Tibial nerve (tissue), 4 donors: ENCODE data around the gene LAMB2. TPM values are rescaled to one million over a fixed set of nuclear protein-coding genes. Genes with fewer than 3 reads are reported as not detected.
A peak's percentile ranks its signal among the peaks of the same experiment; 100 is the strongest.

ENCODE experiments used
- DNase-seq, 2 donors: peaks; one replicate each; pipeline ENCODE4 v3.0.0-alpha.2; 2019; ENCODE audit warnings: low spot score in 2 of 2
- H3K27ac ChIP-seq, 4 donors: fragments of 200-600 bp; sonication (generic) in 3 of 4; one replicate each; pipeline ENCODE4 v1.5.1; 2017 to 2019; ENCODE audit warnings: mild to moderate bottlenecking in 1 of 4
- H3K27me3 ChIP-seq, 2 donors: fragments of 200-600 bp; sonication (generic) in 1 of 2; one replicate each; pipeline versions ENCODE4 v1.5.1 to v1.6.0; 2017 to 2019
- H3K36me3 ChIP-seq, 3 donors: fragments of 200-600 bp; sonication (generic); one replicate each; pipeline ENCODE4 v1.5.1; 2018 to 2019
- H3K4me1 ChIP-seq, 4 donors: fragments of 200-600 bp; sonication (generic) in 3 of 4; one replicate each; pipeline ENCODE4 v1.5.1; 2017 to 2019
- H3K4me3 ChIP-seq, 4 donors: fragments of 200-600 bp; sonication (generic) in 3 of 4; one replicate each; pipeline ENCODE4 v1.5.1; 2017 to 2019; ENCODE audit warnings: mild to moderate bottlenecking in 1 of 4, moderate library complexity in 1 of 4
- H3K9me3 ChIP-seq, 4 donors: fragments of 200-600 bp; sonication (generic) in 3 of 4; one replicate each; pipeline ENCODE4 v1.5.1; 2017 to 2019
- EP300 ChIP-seq, 2 donors: sonication (generic); formaldehyde crosslinking; IDR thresholded peaks; one replicate each; pipeline ENCODE4 v1.6.1; 2017; ENCODE audit warnings: antibody characterized with exemption in 2 of 2, mild to moderate bottlenecking in 1 of 2
- POLR2A ChIP-seq, 2 donors: fragments of 450-650 bp; IDR thresholded peaks; one replicate each; pipeline ENCODE4 v1.6.1; 2017; ENCODE audit warnings: antibody characterized with exemption in 2 of 2, mild to moderate bottlenecking in 2 of 2, moderate library complexity in 2 of 2
- WGBS, 2 donors: methylation state at CpG; one replicate each; pipeline ENCODE4 v1.1.5; 2018; 5-methylcytosine and 5-hydroxymethylcytosine counted together
- total RNA-seq, 4 donors: library from RNA; depleted of rRNA; stranded (reverse); fragments of >200 nt; gene quantifications; one replicate each; pipeline ENCODE4 v1.1.0, GENCODE V29; 2016
- TF ChIP-seq, protein P1 (sequence below), 5 experiments: fragments of 200-600 bp in 3 of 5; fragments of 450-650 bp in 2 of 5; sonication (generic) in 3 of 5; IDR thresholded peaks; one replicate each; pipeline ENCODE4 v1.5.1; 2016 to 2019; ENCODE audit warnings: antibody characterized with exemption in 5 of 5, mild to moderate bottlenecking in 3 of 5, moderate library complexity in 2 of 5

LAMB2 gene
- total RNA-seq, 4 donors from 2014 or later: 589 to 844 (median 649) TPM

DNA sequence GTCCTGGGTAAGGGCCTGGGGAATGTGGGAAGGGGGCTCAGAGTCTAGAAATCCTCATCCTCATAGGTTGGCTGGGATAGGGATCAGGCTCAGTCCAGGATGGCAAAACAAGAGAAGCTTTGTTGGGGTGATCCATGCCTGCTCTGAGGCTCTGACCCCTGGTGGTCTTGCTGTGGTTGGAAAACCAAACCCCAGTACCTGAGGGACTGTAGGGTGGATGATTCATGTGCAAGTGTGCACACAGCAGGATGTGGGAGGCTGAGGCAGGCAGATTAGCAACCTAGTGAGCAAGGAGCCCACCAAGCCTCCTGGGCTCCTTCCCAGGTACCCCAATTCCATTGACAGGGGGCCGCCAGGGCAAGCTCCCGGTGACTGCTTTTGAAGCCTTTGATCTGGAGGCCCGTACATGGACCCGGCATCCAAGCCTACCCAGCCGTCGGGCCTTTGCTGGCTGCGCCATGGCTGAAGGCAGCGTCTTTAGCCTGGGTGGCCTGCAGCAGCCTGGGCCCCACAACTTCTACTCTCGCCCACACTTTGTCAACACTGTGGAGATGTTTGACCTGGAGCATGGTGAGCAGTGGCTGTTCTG lies 41.6 kb upstream of the LAMB2 start:
- H3K27ac ChIP-seq: peak overlapping the region in 1 of 4 donors; percentile 91
- DNase-seq: no peak
- no peaks in the 10 kb centered on the region for H3K9me3 ChIP-seq
- WGBS, 2 donors: 77 to 88% methylated on average over 9 of the region's 9 CpGs
- TF ChIP-seq EP300 (IDR thresholded peaks at IDR 0.05) (no peak), POLR2A (IDR thresholded peaks at IDR 0.05) (no peak)
- TF ChIP-seq, protein P1, sequence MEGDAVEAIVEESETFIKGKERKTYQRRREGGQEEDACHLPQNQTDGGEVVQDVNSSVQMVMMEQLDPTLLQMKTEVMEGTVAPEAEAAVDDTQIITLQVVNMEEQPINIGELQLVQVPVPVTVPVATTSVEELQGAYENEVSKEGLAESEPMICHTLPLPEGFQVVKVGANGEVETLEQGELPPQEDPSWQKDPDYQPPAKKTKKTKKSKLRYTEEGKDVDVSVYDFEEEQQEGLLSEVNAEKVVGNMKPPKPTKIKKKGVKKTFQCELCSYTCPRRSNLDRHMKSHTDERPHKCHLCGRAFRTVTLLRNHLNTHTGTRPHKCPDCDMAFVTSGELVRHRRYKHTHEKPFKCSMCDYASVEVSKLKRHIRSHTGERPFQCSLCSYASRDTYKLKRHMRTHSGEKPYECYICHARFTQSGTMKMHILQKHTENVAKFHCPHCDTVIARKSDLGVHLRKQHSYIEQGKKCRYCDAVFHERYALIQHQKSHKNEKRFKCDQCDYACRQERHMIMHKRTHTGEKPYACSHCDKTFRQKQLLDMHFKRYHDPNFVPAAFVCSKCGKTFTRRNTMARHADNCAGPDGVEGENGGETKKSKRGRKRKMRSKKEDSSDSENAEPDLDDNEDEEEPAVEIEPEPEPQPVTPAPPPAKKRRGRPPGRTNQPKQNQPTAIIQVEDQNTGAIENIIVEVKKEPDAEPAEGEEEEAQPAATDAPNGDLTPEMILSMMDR (IDR thresholded peaks at IDR 0.05): no peak
- no peak overlapping the region for H3K4me3 ChIP-seq
- no peaks in the 10 kb centered on the region for H3K27me3 ChIP-seq
- peaks cover 0 to 32% (median 0%) of the 10 kb centered on the region in 3 donors for H3K36me3 ChIP-seq
- peaks cover 0 to 46% (median 29%) of the 10 kb centered on the region in 4 donors for H3K4me1 ChIP-seq

DNA sequence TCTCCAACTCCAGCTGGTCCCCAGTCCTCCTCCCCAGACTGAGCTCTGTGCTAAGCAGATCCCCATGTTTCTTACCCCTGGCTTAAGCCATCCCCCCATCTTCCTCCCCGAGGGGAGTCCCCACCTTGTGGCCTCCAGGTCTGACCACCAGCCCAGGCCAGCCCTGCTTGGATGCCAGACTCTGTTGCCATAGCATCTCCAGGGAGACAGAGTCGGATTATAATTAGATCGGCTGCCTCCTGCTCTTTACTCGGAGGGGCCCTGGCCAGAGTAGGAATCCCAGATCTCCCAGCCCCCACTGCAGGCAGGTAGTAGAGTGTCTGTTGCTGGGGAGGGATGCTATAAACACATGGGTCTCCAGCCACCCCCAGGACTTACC lies 40.9 kb upstream of the LAMB2 start:
- H3K4me1 ChIP-seq: peaks cover 0 to 46% (median 29%) of the 10 kb centered on the region in 4 donors

DNA sequence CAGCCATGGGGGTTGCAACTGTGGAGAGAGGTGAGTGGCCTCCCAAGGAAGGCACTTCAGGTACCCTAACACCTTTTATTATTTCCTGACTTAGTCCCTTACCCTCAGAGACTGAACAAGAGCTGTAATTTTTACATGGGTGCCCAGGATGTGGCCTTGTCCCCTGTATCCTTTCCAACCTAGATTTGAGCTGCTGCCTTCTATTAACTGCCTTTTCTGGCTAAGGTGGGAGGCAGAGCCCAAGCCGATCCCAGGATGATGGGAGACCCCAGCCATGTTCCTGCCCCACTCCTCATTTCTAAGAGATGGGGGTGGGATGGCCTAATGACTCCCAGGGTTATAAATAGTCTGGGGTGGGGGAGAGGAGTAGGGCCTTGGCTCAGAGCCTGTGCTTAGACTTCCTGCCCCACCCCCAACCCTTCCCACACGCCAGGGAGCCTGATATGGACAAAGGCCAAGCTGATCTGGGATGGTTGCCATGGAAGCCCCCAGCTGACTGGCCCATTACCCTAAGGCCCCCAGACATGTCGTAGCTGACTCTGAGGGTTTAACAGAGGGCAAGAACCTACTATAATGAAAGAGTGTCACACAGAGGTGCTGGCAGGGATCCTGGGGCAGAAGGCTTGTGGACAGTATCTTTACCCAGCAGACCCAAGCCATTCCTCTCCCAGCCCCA lies 40.4 kb upstream of the LAMB2 start:
- H3K4me1 ChIP-seq: peaks cover 0 to 46% (median 29%) of the 10 kb centered on the region in 4 donors
- 7 to 9% methylated on average over 3 of the region's 3 CpGs for WGBS, 2 donors
- H3K27me3 ChIP-seq: no peaks in the 10 kb centered on the region
- peaks cover 0 to 32% (median 0%) of the 10 kb centered on the region in 3 donors for H3K36me3 ChIP-seq
- DNase-seq: no peak
- H3K27ac ChIP-seq: peak overlapping the region in 3 of 4 donors; percentile 71 to 91 (median 91)
- TF ChIP-seq POLR2A (IDR thresholded peaks at IDR 0.05): no peak
- TF ChIP-seq, protein P1 (IDR thresholded peaks at IDR 0.05): no peak
- TF ChIP-seq EP300 (IDR thresholded peaks at IDR 0.05): no peak
- H3K4me3 ChIP-seq: peak overlapping the region in 3 of 4 donors; percentile 57 to 89 (median 76)
- H3K9me3 ChIP-seq: no peaks in the 10 kb centered on the region

More for the DNA sequence above, 40.9 kb upstream of the LAMB2 start:
- DNase-seq: no peak
- Histone ChIP-seq H3K4me3 (peak overlapping the region in 1 of 4 donors; percentile 89), H3K9me3 (no peaks in the 10 kb centered on the region), H3K36me3 (peaks cover 0 to 32% (median 0%) of the 10 kb centered on the region in 3 donors), H3K27ac (peak overlapping the region in 2 of 4 donors; percentile 91), H3K27me3 (no peaks in the 10 kb centered on the region)
- WGBS, 2 donors: 5 to 18% methylated on average over 2 to 4 of the region's 4 CpGs
- TF ChIP-seq, protein P1 (IDR thresholded peaks at IDR 0.05): no peak
- TF ChIP-seq EP300 (IDR thresholded peaks at IDR 0.05) (no peak), POLR2A (IDR thresholded peaks at IDR 0.05) (no peak)

DNA sequence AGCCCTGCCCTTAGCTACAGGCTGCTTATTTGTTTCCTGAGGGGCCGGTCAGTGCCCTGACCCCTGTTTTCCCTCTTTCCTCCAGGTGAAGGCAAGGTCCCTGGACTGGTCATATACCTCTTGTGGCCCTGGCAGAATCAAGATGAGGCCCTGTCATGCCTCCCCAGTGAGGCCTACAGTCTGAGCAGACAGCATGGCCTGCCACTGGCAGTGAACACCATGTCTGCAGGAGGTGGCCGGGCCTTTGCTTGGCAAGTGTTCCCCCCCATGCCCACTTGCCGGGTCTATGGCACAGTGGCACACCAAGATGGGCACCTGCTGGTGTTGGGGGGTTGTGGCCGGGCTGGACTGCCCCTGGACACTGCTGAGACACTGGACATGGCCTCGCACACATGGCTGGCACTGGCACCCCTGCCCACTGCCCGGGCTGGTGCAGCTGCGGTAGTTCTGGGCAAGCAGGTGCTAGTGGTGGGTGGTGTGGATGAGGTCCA lies 39.7 kb upstream of the LAMB2 start:
- Histone ChIP-seq H3K27ac (peak overlapping the region in 3 of 4 donors; percentile 71 to 91 (median 91)), H3K27me3 (no peaks in the 10 kb centered on the region), H3K36me3 (peaks cover 0 to 32% (median 0%) of the 10 kb centered on the region in 3 donors), H3K9me3 (no peaks in the 10 kb centered on the region), H3K4me1 (peaks cover 0 to 46% (median 29%) of the 10 kb centered on the region in 4 donors), H3K4me3 (peak overlapping the region; percentile 54 to 89 (median 66))
- DNase-seq: no peak
- TF ChIP-seq POLR2A (IDR thresholded peaks at IDR 0.05) (no peak), EP300 (IDR thresholded peaks at IDR 0.05) (no peak)
- TF ChIP-seq, protein P1 (IDR thresholded peaks at IDR 0.05): no peak
- 39 to 44% methylated on average over 5 to 7 of the region's 7 CpGs for WGBS, 2 donors
